ENCODE data around the gene ANXA6.
"Not testable (repeated sequence)": the region's sequence is repeated elsewhere in the genome, so short reads cannot be mapped to it uniquely, and the experiment has no call there.

ANXA6 gene

GRCh38 chr5:151157426-151158286, at the start of gene ANXA6:
ANXA6 (minus strand) TSS chr5:151157779; CDS start chr5:151147901, 9,878 bp downstream.
- peak; percentile 57 for DNase-seq (ENCODE audit: low spot score)

GRCh38 chr5:151205411-151205810, 47.8 kb upstream of the ANXA6 start:
- no peak for DNase-seq (ENCODE audit: low spot score)

GRCh38 chr5:151204051-151204450, 46.5 kb upstream of the ANXA6 start:
- DNase-seq (ENCODE audit: low spot score): no peak

GRCh38 chr5:151202381-151203139, 45.0 kb upstream of the ANXA6 start:
- peak; percentile 74 for DNase-seq (ENCODE audit: low spot score)

GRCh38 chr5:151200913-151201595, 43.5 kb upstream of the ANXA6 start:
- no peak for DNase-seq (ENCODE audit: low spot score)

- DNase-seq (ENCODE audit: low spot score): no peak
These were observed 42.1 kb upstream of the ANXA6 start for GRCh38 chr5:151199581-151200185.

GRCh38 chr5:151198861-151199260, 41.3 kb upstream of the ANXA6 start:
- no peak for DNase-seq (ENCODE audit: low spot score)

GRCh38 chr5:151197291-151197600, 39.7 kb upstream of the ANXA6 start:
- not testable (repeated sequence) for DNase-seq (ENCODE audit: low spot score)

- DNase-seq (ENCODE audit: low spot score): no peak
These were observed 39.1 kb upstream of the ANXA6 start for GRCh38 chr5:151196556-151197290.

GRCh38 chr5:151195622-151196021, 38.0 kb upstream of the ANXA6 start:
- no peak for DNase-seq (ENCODE audit: low spot score)

- no peak for DNase-seq (ENCODE audit: low spot score)
These were observed 35.0 kb upstream of the ANXA6 start for GRCh38 chr5:151192626-151193025.

- DNase-seq (ENCODE audit: low spot score): no peak
These were observed 34.1 kb upstream of the ANXA6 start for GRCh38 chr5:151191661-151192060.

GRCh38 chr5:151189151-151189550, 31.6 kb upstream of the ANXA6 start:
- no peak for DNase-seq (ENCODE audit: low spot score)

GRCh38 chr5:151186538-151186937, 29.0 kb upstream of the ANXA6 start:
- DNase-seq (ENCODE audit: low spot score): no peak

GRCh38 chr5:151186052-151186451, 28.5 kb upstream of the ANXA6 start:
- DNase-seq (ENCODE audit: low spot score): no peak

- DNase-seq (ENCODE audit: low spot score): no peak
These were observed 26.9 kb upstream of the ANXA6 start for GRCh38 chr5:151184316-151185042.

- no peak for DNase-seq (ENCODE audit: low spot score)
These were observed 26.1 kb upstream of the ANXA6 start for GRCh38 chr5:151183456-151184245.

- no peak for DNase-seq (ENCODE audit: low spot score)
These were observed 25.4 kb upstream of the ANXA6 start for GRCh38 chr5:151182976-151183375.

GRCh38 chr5:151182524-151182900, 24.9 kb upstream of the ANXA6 start:
- no peak for DNase-seq (ENCODE audit: low spot score)
